GM23248 (cell line): Measurements from ENCODE around the gene HOMER1. TPM values are rescaled to one million over a fixed set of nuclear protein-coding genes. Genes with fewer than 3 reads are reported as not detected.

Experiments
- DNase-seq: peaks from one replicate; pipeline ENCODE4 v3.0.0-alpha.2; 2015
- H2AFZ ChIP-seq: fragments of 200-600 bp; sonication (generic); 2 replicates; pipeline ENCODE4 v1.6.1; 2016; ENCODE audit warnings: antibody characterized with exemption
- H3F3A ChIP-seq: fragments of 200-600 bp; sonication (generic); 2 replicates; pipeline ENCODE4 v1.6.1; 2016; ENCODE audit warnings: mild to moderate bottlenecking, antibody characterized with exemption, mixed run types; ENCODE audit not compliant: insufficient read depth
- H3K27ac ChIP-seq: fragments of 200-600 bp; sonication (generic); 2 replicates; pipeline ENCODE4 v1.5.1; 2016; ENCODE audit warnings: mild to moderate bottlenecking
- H3K27me3 ChIP-seq: fragments of 200-600 bp; sonication (generic); replicated peaks from 2 replicates; pipeline ENCODE4 v1.6.1; 2016; ENCODE audit warnings: mild to moderate bottlenecking; ENCODE audit not compliant: insufficient read depth
- H3K36me3 ChIP-seq: fragments of 200-600 bp; sonication (generic); 2 replicates; pipeline ENCODE4 v1.6.1; 2016; ENCODE audit warnings: low read depth, mild to moderate bottlenecking
- H3K4me1 ChIP-seq: fragments of 200-600 bp; sonication (generic); 2 replicates; pipeline ENCODE4 v1.6.1; 2016; ENCODE audit warnings: mild to moderate bottlenecking; ENCODE audit not compliant: insufficient read depth
- H3K4me2 ChIP-seq: fragments of 200-600 bp; sonication (generic); one replicate; pipeline ENCODE4 v1.6.1; 2016; ENCODE audit warnings: mild to moderate bottlenecking; ENCODE audit not compliant: unreplicated experiment
- H3K4me3 ChIP-seq: fragments of 200-600 bp; sonication (generic); 2 replicates; pipeline ENCODE4 v1.5.1; 2016; ENCODE audit warnings: mild to moderate bottlenecking
- H3K79me2 ChIP-seq: fragments of 200-600 bp; sonication (generic); 2 replicates; pipeline ENCODE4 v1.6.1; 2016; ENCODE audit warnings: mild to moderate bottlenecking; ENCODE audit not compliant: insufficient read depth
- H3K9ac ChIP-seq: fragments of 200-600 bp; sonication (generic); 2 replicates; pipeline ENCODE4 v1.6.1; 2016; ENCODE audit warnings: mild to moderate bottlenecking
- H3K9me2 ChIP-seq: fragments of 200-600 bp; sonication (generic); 2 replicates; pipeline ENCODE4 v1.6.1; 2016; ENCODE audit warnings: mixed run types, mild to moderate bottlenecking, moderate library complexity; ENCODE audit not compliant: insufficient read depth
- H3K9me3 ChIP-seq: fragments of 200-600 bp; sonication (generic); one replicate; pipeline ENCODE4 v1.6.1; 2017; ENCODE audit warnings: low read depth
- H4K20me1 ChIP-seq: fragments of 200-600 bp; sonication (generic); 2 replicates; pipeline ENCODE4 v1.6.0; 2016; ENCODE audit not compliant: insufficient read depth
- EZH2 ChIP-seq: fragments of 200-600 bp; sonication (generic); IDR thresholded peaks from 2 replicates; pipeline ENCODE4 v1.6.1; 2018; ENCODE audit warnings: antibody characterized with exemption, mild to moderate bottlenecking; ENCODE audit not compliant: insufficient read depth, poor library complexity, severe bottlenecking
- EZH2phosphoT487 ChIP-seq: fragments of 200-600 bp; sonication (generic); IDR thresholded peaks from 2 replicates; pipeline ENCODE4 v1.6.1; 2018; ENCODE audit warnings: antibody characterized with exemption, moderate library complexity, mild to moderate bottlenecking, low read depth; ENCODE audit not compliant: insufficient read depth
- WGBS, 2 experiments: methylation state at CpG; one replicate each; pipeline ENCODE4 v1.1.6; 2015 to 2017; ENCODE audit warnings: low lambda C conversion rate in 2 of 2, low coverage in 1 of 2; ENCODE audit errors: missing lambda C conversion rate in 2 of 2; 5-methylcytosine and 5-hydroxymethylcytosine counted together
- in situ Hi-C: fragments of 300-500 bp; cut with MboI; formaldehyde crosslinking; loops from 2 replicates; pipeline ENCODE4 v1.15.0; 2020
- polyA plus RNA-seq: library from polyadenylated mRNA; unstranded; fragments of >200 nt; fragmentation: Nextera tagmentation; extraction: Ambion mirVana; gene quantifications from 2 replicates; pipeline ENCODE4 v1.2.1, GENCODE V29; 2016
- total RNA-seq: library from RNA; depleted of rRNA; stranded (reverse); fragments of >200 nt; shearing (Covaris generic); gene quantifications from 2 replicates; pipeline ENCODE4 v1.2.3, GENCODE V29; 2014

Gene HOMER1
- total and polyA plus RNA-seq, 2 experiments from 2014 or later: 5.3 to 6.1 TPM

DNA sequence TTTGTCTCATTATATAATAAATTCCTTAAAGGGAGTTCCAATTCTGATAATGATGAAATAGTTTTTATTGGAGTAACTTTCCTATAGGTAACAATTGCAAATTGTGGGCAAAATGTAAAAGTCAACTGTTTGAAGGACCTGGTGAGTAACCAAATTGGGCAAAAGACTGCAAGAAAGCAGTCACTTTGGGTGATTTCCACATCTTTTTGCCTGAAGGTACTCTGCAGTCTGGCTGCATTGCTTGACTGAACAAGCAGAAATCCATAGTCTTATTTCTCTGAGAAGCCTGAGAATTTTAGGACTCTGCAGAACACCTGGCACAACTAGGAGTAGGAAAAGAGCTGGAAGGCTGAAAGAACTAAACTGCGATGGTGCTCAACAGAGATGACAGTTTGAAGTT lies 114.9 kb downstream of the HOMER1 start:
- Histone ChIP-seq H3K27ac (no peak overlapping the region), H4K20me1 (no peaks in the 10 kb centered on the region), H3K36me3 (0 out of 2 replicates have a peak, but pooled peaks cover 4% of the 10 kb centered on the region), H3K9ac (no peak overlapping the region), H3K4me3 (no peak overlapping the region), H3K4me2 (no peak overlapping the region), H3K9me2 (no peaks in the 10 kb centered on the region), H3F3A (no peaks in the 10 kb centered on the region), H3K27me3 (no peaks in the 10 kb centered on the region), H3K4me1 (no peaks in the 10 kb centered on the region), H2AFZ (no peak overlapping the region), H3K9me3 (no peaks in the 10 kb centered on the region), H3K79me2 (no peaks in the 10 kb centered on the region)
- in situ Hi-C loops: no loop called here
- TF ChIP-seq EZH2 (no peak), EZH2phosphoT487 (no peak)
- peak; percentile 2 for DNase-seq
- WGBS, 2 experiments: 92 to 100% methylated on average over 1 of the region's 1 CpG

DNA sequence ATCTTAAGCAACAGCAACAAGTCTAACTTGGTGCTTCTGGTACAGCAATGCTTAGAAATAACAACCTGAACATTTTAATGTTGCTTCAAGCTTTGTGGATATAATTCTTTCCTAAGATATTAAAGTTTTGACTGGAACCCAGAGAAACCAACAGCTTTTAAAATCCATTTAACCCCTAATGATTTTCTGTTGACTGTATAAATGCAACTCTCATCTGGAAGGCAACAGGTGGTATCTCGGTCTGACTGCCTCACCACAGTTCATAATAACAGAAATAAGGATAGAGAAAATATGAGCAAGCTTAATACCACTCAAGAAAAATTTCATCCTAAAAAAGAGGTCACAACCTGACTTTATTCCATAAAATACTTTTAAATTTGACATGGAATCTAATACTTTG lies 116.9 kb downstream of the HOMER1 start:
- H3K27me3 ChIP-seq: no peaks in the 10 kb centered on the region

DNA sequence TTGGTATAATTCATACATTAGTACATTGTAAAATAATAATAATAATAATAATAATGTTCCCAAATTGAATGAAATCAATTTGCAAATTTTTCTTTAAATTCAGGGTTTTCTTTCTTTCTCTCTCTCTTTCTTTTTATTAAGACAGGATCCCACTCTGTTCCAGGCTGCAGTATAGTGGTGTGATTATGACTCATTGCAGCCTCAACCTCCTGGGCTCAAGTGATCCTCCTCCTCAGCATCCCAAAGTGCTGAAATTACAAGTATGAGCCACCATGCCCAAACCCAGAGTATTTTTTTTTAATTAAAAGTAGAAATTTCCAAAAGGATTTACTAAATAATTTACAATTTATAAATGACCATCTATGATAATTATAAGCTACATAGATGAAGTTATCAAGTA lies 117.7 kb downstream of the HOMER1 start:
- no peaks in the 10 kb centered on the region for H3K9me2 ChIP-seq
- no peaks in the 10 kb centered on the region for H3K79me2 ChIP-seq
- H3F3A ChIP-seq: no peaks in the 10 kb centered on the region
- H3K27ac ChIP-seq: no peak overlapping the region
- H3K4me3 ChIP-seq: no peak overlapping the region
- in situ Hi-C loops: no loop called here
- no peaks in the 10 kb centered on the region for H3K9me3 ChIP-seq
- no peak overlapping the region for H3K9ac ChIP-seq
- no peak overlapping the region for H2AFZ ChIP-seq
- no peaks in the 10 kb centered on the region for H3K4me1 ChIP-seq
- TF ChIP-seq EZH2phosphoT487: no peak
- TF ChIP-seq EZH2: no peak
- no peaks in the 10 kb centered on the region for H4K20me1 ChIP-seq
- peak; percentile 42 for DNase-seq
- H3K4me2 ChIP-seq: no peak overlapping the region
- no peaks in the 10 kb centered on the region for H3K27me3 ChIP-seq
- 0 out of 2 replicates have a peak, but pooled peaks cover 4% of the 10 kb centered on the region for H3K36me3 ChIP-seq

More for the DNA sequence above, 116.9 kb downstream of the HOMER1 start:
- 0 out of 2 replicates have a peak, but pooled peaks cover 4% of the 10 kb centered on the region for H3K36me3 ChIP-seq
- no peaks in the 10 kb centered on the region for H4K20me1 ChIP-seq
- no peaks in the 10 kb centered on the region for H3F3A ChIP-seq
- no peaks in the 10 kb centered on the region for H3K4me1 ChIP-seq
- TF ChIP-seq EZH2 (no peak), EZH2phosphoT487 (no peak)
- H3K4me3 ChIP-seq: no peak overlapping the region
- H3K9ac ChIP-seq: no peak overlapping the region
- in situ Hi-C loops: no loop called here
- no peaks in the 10 kb centered on the region for H3K79me2 ChIP-seq
- 63 to 67% methylated on average over 1 of the region's 1 CpG for WGBS, 2 experiments
- H3K4me2 ChIP-seq: no peak overlapping the region
- H3K9me3 ChIP-seq: no peaks in the 10 kb centered on the region
- DNase-seq: no peak
- no peak overlapping the region for H3K27ac ChIP-seq
- H2AFZ ChIP-seq: no peak overlapping the region
- H3K9me2 ChIP-seq: no peaks in the 10 kb centered on the region

DNA sequence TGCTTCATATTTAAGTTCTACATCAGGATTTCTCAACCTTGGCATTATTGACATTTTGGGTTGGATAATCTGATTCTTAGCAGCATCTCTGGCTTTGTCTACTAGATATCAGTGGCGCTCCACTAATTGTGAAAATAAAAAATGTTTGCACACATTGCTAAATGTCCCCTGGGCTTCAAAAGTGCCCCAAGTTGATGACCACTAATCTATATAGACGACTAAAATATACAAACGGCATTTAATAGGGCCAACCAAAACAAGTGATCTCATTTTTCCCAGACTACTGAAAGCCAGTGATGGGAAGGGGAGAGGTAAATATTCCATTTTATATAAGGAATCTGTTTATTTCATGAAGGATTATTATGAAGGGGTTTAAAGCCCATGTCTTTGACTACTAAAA lies 118.6 kb downstream of the HOMER1 start:
- Histone ChIP-seq H3K27me3 (no peaks in the 10 kb centered on the region), H3K36me3 (0 out of 2 replicates have a peak, but pooled peaks cover 4% of the 10 kb centered on the region), H3K9me2 (no peaks in the 10 kb centered on the region), H3K4me1 (no peaks in the 10 kb centered on the region), H3K9me3 (no peaks in the 10 kb centered on the region), H3K27ac (no peak overlapping the region), H3K4me2 (no peak overlapping the region), H4K20me1 (no peaks in the 10 kb centered on the region), H3K9ac (no peak overlapping the region), H3K79me2 (no peaks in the 10 kb centered on the region), H2AFZ (no peak overlapping the region), H3K4me3 (no peak overlapping the region), H3F3A (no peaks in the 10 kb centered on the region)
- TF ChIP-seq EZH2 (no peak), EZH2phosphoT487 (no peak)
- DNase-seq: no peak
- in situ Hi-C loops: no loop called here
- WGBS, 2 experiments: 86 to 90% methylated on average over 3 of the region's 3 CpGs

DNA sequence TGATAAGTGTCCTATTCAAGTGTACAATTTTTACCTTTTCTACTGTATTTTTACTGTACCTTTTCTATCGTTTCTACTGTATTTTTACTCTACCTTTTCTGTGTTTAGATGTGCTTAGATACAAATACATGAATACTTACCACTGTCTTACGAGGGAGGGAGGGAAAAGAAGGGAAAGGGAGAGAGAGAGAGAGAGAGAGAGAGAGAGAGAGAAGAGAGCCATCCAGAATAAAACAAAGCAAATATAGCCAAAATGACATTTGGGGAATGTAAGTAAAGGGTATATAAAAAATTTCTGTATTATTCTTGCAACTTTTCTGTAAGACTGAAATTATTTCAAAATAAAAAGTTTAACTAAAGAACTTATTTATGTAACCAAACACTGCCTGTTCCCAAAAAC lies 121.2 kb downstream of the HOMER1 start:
- no peaks in the 10 kb centered on the region for H3K9me3 ChIP-seq
- in situ Hi-C loops: no loop called here
- H3F3A ChIP-seq: no peaks in the 10 kb centered on the region
- no peak overlapping the region for H3K4me2 ChIP-seq
- 78 to 86% methylated on average over 2 of the region's 2 CpGs for WGBS, 2 experiments
- H3K27ac ChIP-seq: no peak overlapping the region
- H3K27me3 ChIP-seq: no peaks in the 10 kb centered on the region
- H2AFZ ChIP-seq: no peak overlapping the region
- TF ChIP-seq EZH2: no peak
- no peak for TF ChIP-seq EZH2phosphoT487
- no peaks in the 10 kb centered on the region for H3K9me2 ChIP-seq
- 0 out of 2 replicates have a peak, but pooled peaks cover 4% of the 10 kb centered on the region for H3K36me3 ChIP-seq
- DNase-seq: no peak
- H3K4me3 ChIP-seq: no peak overlapping the region
- no peak overlapping the region for H3K9ac ChIP-seq
- H4K20me1 ChIP-seq: no peaks in the 10 kb centered on the region
- H3K79me2 ChIP-seq: no peaks in the 10 kb centered on the region
- no peaks in the 10 kb centered on the region for H3K4me1 ChIP-seq
